H1 (cell line): ENCODE measurements around the gene SPOCK2.

ENCODE experiments used
- CBX5 ChIP-seq: fragments of 300-800, 300-1000 bp; sonication (generic); IDR thresholded peaks from 2 replicates; pipeline ENCODE4 v1.7.1; 2016; ENCODE audit warnings: antibody characterized with exemption, low read length, low read depth
- POLR2A ChIP-seq, 2 experiments: IDR thresholded peaks; 1 replicate in 1 of 2; 2 replicates in 1 of 2; pipeline ENCODE4 v1.6.1; 2011; ENCODE audit warnings: low read depth in 2 of 2, low read length in 2 of 2, mild to moderate bottlenecking in 2 of 2; ENCODE audit errors: control extremely low read depth in 1 of 2
- SUZ12 ChIP-seq: fragments of 200-600 bp; sonication (generic); IDR thresholded peaks from 2 replicates; pipeline ENCODE4 v1.6.1; 2012; ENCODE audit warnings: mild to moderate bottlenecking, inconsistent platforms, low read length, moderate library complexity, mixed read lengths
- YY1 ChIP-seq: IDR thresholded peaks from 2 replicates; pipeline ENCODE4 v1.6.1; 2011; ENCODE audit warnings: low read depth, mild to moderate bottlenecking, low read length
- TF ChIP-seq, protein P1 (sequence below): IDR thresholded peaks from 2 replicates; pipeline ENCODE4 v1.6.1; 2012; ENCODE audit warnings: inconsistent platforms

DNA sequence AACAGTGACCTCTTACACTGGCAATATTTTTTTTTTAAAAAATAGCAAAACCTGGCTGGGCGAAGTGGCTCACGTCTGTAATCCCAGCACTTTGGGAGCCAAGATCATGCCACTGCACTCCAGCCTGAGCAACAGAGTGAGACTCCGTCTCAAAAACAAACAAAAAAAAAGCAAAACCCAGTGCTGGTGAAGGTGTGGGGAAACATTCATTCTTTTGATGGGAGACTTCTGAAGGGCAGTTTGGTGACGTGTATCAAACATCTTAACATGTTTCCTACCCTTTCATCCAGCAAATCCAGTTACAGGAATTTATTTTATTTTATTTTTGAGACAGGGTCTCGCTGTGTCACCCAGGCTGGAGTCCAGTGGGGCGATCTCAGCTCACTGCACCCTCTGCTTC is 66.1 kb downstream of the SPOCK2 start:
- TF ChIP-seq, protein P1, sequence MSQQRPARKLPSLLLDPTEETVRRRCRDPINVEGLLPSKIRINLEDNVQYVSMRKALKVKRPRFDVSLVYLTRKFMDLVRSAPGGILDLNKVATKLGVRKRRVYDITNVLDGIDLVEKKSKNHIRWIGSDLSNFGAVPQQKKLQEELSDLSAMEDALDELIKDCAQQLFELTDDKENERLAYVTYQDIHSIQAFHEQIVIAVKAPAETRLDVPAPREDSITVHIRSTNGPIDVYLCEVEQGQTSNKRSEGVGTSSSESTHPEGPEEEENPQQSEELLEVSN = no peak
- TF ChIP-seq CBX5 (no peak), POLR2A (IDR thresholded peaks at IDR 0.05; ENCODE audit: control extremely low read depth in 1 of 2, low read depth in 2 of 2, low read length in 2 of 2) (no peak), SUZ12 (no peak), YY1 (no peak)
